HG02678 (cell line): ENCODE results near the gene CREG2.
"Not testable (repeated sequence)": the region's sequence is repeated elsewhere in the genome, so short reads cannot be mapped to it uniquely, and the experiment has no call there.

Source experiments
- ATAC-seq: cut with Tn5 transposase; IDR thresholded peaks from one replicate; pipeline ENCODE4 v1.9.1; 2021; ENCODE audit warnings: mild to moderate bottlenecking, moderate library complexity; ENCODE audit not compliant: unreplicated experiment

CREG2 gene

DNA sequence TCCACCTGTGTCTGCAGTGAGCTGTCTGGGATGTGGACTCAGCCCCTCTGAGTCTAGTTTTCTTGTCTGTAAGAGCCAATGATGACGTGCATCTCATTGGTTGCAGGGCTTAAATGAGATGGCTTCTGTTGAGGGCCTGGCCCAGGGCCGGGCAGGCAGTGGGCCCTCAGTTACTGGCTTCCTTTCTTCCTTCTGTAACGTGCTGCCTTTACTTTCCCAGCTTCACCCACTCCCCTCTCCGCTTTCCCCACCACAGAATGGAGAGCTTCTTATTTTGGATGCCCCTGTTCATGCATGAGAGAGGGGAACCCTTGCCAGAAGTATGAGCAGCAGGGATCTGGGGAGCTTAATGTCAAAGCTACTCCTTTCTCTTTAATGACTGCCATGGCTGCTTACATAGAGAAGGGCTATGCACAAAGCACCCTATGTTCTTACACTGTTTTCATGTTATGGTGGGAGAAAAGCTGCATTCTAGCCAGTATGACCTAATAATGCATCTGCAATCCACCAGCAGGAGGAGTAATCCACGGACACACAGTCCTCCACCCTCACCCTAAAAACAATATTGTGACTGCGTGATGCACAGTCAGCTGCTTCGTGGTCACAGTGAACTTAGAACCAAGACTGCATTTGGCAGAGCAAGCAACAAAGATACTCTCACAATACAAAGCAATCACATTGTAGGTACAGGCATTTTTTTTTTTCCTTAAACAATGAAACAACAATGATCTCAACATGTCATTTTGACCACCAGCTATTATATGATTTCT is 37.2 kb downstream of the CREG2 start:
- no peak for ATAC-seq

DNA sequence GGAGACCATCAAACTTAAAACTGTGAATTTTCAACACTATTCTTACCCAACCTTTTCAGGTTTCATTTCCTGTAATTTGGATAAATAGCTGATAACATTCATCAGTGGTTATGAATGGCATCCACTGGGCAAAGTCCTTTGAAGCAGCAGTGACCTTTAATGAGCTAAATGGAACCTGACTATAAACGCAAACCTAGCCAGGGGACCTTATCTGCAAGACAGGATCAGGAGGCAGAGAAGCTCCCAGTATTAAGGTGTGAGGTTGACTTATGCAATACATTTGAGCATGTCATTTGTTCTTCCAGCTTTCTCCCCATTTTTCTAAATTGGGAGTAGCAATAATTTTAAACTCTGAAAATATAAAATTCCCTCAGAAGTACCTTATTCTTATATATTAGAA is 38.4 kb downstream of the CREG2 start:
- no peak for ATAC-seq

DNA sequence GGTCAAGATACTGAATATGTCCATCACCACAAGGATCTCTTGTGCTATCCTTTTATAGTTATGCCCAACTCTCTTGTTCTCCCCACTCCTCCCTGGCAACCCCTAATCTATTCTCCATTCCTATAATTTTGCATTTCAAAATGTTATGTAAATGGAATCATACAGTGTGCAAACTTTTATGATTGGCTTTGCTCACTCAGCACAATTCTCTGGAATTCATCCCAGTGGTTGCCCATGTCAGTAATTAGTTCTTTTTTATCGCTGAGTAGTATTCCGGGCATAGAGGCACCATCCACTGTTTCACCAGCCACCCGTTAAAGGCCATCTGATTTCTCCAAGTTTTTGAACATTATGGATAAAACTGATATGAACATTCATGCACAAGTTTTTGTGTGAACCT is 40.4 kb downstream of the CREG2 start:
- no peak for ATAC-seq

DNA sequence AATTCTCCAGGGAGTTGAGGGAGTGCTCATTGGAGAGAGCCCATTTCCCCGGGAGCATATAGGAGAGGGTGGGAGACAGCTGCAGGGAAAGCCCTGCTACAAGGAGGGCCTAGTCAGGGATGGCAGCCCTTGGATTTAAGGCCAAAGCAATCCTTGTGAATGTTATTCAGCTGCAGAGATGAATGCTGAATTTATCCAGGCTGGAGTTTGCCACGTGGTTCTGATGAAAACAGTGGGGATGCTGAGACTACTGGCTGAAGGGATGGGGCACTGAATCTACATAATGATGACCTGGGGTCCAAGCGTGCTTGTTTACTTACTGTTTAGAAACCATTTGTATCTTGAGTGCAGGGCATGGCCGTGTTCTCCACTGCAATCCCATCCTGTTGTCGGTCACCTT is 43.2 kb downstream of the CREG2 start:
- no peak for ATAC-seq

DNA sequence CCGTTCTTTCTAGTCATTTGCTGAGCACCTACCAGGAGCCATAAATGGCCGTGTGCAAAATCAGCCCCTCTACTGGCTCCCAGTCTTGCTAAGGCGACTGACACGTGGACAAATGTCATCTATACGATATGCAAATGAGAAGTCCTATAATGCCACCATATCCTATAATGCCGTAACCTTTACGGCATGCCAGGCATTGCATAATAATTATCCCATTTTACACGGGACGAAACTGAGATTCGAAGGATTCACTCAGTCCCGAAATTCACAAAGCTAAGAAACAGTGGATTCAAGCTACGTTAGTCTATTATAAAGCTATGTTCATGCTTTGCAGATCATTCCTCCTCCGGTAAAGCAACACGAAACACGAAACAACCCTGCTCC is 44.7 kb downstream of the CREG2 start:
- no peak for ATAC-seq

DNA sequence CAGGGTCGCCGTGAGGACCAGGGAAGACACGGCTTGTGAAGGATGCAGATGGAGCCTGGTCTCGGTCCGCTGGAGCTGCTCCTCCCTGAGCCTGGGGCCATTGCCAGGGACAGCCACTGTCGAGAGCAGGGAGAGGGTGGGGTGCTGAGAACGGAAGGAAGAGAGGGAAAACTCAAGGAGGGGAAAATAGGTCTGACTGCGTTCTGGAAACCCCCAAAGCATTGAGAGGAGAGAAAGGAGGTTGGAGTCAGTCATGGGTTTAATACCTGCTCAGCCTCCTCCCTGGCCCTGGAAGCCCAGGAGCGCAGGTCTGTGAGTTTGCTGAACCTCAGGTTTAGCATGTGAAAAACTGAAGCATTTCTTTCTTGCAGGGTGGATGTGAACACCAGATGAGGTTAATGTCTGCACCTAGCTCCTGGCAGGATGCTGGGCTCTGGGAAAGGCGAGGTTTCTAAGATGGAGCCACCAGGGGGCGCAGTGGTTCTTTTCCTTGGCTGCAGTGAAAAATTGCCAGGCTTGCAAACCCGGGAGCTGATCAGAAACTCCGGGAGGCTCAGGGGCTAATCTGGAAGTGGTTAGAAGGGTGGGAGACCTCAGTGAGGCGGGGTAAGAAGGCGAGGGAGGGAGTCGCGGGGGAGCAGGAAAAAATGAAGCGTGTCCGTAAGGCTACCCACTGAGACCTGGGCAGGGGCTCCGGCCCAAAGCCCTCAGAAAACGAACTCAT is 45.2 kb downstream of the CREG2 start:
- ATAC-seq: no peak

DNA sequence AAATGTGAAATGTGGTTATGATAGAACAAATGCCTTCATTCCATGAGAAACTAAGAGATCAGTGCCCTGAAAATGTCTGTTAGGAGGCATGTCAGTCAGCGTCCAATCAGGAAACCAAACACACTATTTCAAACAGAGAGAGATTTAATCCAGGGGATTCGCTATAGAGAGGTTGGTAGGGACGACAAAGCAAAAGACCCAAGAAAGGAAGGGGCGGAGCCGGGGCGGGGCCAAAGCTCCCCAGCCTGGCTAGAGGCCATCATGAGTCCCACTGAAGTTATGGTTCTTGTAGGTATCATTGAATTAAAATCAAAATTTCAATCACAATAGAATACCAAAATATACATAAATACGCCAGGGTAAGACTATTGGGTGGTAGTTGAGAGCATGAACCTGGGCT is 45.9 kb downstream of the CREG2 start:
- ATAC-seq: no peak

DNA sequence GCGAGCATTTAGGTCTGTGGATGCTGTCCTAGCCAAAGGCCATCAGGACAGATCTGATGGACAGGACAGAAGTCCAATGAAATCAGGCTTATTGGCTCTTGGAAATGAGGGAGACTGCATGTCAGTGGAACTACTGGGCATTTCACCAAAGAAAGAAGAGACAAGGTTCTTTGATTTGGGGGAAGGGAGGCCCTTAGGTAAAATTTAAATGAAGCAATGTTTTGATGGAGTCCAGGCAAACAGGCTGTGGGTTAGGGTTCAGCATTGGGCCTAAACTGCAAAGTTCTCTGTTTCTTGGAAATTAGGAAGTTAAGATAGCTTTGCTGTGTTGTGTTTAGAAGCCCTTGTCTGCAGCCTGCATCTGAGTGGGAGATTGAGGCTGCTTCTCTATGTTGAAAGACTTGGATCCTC is 47.2 kb downstream of the CREG2 start:
- ATAC-seq: no peak

DNA sequence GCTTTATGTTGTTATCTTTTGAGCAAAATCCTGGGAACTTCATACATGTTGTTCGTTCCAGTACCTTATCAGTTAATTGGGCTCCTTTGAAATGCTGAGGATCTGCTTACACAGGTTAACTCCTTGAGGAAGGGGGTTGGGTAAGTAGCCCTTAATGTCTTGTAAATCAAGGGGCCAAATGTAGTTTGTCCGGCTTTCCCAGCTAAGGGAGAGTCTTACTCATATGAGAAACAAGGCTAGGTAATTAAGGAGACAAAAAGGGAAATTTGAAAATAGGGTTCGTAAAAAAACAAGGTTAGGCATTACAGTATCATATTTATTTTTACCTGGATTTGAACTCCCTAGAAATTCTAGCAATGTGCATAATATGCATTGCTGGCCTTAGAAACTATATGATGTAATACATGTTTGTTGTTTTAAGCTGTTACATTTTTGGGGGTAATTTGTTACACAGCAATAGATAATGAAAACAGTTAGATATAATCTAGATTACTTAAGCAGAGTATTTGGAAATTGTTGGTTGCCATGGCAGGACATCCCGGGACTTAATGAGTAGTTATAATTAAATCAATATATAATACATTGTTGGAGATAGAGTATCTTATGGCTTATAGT is 47.9 kb downstream of the CREG2 start:
- ATAC-seq: no peak

DNA sequence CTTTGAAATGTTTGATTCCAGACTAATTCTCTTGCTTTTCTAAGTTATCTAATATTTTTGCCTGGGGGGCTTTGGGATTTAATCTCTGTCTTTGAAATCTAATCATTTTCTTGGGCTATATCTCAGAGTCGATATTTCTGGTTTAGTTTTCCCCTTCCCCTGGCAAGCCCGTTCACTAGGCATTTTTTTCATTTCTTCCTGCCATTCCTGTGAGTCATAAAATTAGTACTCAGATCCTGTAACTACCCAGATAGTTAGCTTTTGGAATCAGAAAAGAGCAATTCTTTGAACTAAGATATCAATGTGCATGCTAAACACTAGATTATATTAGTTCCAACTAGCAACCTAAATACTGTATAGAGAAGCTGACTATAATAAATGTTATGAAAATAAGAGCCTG is 49.4 kb downstream of the CREG2 start:
- no peak for ATAC-seq

DNA sequence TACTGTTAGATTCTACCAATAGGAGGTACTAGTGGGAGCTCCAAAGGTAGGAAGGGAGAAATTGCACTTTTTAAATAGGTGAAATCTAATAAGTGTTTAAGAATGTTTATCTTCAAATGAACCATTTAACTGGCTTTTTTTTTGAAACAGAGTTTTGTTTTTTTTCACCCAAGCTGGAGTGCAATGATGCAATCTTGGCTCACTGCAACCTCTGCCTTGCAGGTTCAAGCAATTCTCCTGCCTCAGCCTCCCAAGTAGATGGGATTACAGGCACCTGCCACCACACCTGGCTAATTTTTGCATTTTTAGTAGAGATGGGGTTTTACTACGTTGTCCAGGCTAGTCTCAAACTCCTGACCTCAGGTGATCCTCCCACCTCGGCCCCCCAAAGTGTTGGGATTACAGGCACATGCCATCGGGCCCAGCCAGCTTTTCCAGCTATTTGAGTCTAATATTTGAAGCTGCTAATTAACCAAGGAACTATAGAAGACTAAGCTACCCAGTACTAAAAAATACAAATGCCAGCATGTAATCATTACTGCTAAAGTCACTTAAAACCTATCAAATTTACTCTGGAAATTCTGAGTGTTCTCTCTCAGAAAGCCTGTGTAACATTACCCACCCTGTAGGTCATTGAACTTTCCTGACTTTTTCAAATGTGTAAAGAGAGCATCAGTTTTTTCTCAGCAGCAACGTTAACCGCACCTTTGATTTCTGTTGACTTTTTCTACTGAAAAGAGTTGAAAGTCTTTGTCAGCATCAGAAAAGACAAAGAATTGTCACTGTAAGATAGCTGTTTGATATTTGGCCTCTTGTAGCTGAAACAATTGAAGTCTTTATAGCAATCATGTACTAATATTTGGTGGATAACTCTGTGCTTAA is 54.2 kb downstream of the CREG2 start:
- no peak for ATAC-seq

DNA sequence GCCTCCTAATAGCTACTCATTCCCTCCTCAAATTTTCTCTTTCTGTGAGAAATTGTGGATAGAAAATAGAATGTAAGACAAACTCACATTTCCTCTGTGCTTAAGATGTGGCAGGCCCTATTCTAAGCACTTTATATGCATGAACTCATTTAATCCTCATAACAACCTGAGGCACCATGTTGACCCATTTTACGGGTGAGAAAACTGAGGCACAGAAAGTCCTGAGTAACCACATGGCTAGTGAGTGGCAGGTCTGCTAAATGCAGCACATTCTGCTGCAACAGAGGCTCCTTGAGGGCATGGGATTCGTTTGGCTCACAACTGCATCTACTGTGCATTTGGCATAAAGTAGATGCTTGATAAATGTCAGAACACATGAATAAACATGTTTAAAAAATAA is 56.1 kb downstream of the CREG2 start:
- ATAC-seq: no peak

DNA sequence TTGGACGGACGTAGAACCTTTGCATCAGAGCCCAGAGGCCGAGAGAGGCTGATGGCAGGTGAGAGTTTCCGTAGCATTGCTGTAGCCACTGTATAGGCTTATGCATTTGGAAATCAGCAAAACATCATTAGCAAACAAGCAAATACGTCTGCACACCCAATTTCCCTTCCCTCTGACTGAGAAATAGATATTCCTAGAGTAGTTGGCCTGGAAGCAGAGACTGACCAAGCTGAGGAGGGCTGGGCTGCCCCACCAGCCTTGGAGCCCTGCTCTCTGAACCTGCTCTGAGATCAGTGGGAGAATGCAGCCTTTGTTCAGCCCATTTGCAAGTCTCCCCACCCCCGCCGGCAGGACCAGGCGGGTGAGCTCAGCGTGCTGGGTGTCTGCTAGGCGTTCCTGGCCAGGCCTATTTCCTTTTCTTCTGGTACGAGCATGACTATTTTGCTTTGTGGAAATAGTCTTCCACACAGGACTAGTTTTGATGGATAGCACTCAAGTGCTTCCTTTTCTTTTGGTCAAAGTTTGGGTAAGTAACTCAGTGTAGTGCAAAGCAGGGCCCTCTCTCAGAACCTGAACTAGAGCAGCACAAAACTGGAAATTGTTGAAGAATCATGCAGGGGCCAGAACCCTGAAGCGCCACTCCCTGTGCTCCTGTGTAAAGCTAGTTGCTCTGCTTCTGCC is 56.9 kb downstream of the CREG2 start:
- no peak for ATAC-seq

DNA sequence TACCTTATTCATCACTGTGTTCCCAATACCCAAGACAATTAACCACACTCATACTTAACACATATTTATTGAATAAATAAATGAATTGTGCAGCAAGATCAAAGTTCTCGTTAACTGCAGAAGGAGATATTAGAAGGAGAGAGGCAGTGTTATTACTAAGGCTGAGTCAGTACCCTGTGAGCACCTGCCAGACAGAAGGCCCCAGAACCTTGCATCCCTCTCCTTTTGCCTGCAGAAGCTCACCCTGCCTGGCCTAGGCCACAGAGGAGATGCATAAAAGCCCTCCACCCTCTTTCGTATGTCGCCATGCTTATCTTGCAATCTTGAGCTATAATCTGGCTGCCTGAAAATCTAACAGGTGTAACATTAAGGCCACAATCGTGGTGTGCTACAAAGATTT is 58.3 kb downstream of the CREG2 start:
- no peak for ATAC-seq

DNA sequence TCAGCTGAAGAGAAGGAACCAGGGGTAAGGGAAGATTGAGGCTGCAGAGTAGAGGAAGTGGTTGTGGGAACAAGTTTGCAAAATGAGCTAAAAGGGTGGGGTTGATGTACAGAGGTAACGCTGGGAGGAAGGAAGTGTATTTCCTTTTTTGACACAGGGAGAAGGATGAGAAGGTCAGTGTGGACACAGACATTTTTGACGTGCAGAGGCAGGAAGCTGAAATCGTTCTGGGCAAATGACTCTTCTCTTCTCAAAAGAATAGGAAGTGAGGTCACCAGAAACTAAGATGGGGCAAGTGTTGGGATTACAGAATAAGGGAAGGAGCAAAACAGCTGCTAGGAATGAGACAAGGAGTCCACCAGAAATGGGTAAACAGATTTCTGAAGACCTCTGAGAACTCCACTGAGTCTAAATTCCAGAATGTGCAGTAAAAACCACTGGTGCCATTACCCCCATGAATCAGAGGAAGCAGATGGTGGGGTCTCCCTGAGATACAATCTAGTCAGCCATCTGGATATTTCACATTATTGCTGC is 58.8 kb downstream of the CREG2 start:
- no peak for ATAC-seq

DNA sequence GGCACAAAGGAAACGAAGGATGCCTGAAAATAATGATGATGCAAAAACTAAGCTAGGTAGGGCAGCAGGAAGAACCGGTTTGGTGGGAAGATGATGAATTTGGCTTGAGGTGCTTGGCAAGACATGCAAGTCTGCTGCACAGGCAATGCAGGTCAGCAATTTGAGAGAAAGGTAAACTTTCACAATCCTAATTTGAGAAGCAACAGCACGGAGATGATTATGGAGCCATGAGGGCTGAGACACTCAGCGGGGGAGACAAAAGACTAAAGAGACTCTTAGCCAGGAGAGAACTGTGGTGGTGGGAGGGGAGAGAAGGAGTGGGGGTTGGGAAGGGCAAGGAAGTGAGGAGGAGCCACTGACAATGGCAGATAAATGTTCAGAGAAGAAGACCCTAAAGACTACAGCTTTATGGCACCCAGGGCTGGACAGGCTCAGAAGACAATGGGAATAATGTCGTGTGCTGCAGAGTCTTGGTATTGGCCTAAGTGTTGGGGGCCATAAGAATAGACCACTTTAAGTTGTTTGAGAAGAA is 59.4 kb downstream of the CREG2 start:
- ATAC-seq: no peak

DNA sequence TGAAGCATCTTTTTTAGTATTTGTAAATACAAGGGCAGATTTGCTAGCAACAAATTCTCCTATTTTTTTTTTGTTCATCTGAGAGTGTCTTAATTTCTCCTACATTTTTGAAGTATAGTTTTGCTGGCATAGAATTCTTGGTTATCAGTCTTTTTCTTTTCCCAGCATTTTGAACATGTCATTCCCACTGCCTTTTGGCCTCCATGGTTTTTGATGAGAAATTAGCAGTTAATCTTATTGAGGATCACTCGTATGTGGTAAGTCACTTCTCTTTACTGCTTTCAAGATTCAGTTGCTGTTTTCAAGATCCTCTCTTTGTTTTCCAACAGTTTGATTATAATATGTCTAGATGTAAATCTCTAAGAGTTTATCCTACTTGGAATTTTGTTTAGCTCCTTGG is 61.9 kb downstream of the CREG2 start:
- ATAC-seq: no peak

DNA sequence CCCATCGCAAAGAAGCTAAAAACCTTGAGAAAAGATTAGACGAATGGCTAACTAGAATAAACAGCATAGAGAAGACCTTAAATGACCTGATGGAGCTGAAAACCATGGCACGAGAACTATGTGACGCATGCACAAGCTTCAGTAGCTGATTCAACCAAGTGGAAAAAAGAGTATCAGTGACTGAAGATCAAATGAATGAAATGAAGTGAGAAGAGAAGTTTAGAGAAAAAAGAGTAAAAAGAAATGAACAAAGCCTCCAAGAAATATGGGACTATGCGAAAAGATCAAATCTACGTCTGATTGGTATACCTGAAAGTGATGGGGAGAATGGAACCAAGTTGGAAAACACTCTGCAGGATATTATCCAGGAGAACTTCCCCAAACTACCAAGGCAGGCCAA is 70.7 kb downstream of the CREG2 start:
- not testable (repeated sequence) for ATAC-seq

DNA sequence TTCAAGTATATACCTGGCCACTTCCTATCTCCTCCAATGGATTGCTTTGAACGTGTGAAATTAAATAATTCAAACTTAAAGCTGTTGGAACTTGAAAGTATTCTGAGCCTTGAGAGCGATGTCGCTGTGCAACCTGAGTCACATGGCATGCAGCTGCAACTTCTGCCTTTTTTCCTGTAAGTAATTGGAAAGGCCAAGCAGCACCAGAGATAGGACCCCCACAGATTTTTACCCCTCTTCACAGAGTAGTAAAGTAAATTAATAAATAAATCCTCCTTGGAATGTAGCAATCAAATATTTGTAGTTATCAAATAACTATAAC is 75.6 kb downstream of the CREG2 start:
- no peak for ATAC-seq
